GM23248 (cell line): ENCODE results near the gene UNC93A. TPM values are rescaled to one million over a fixed set of nuclear protein-coding genes. Genes with fewer than 3 reads are reported as not detected.

Experiments used
- DNase-seq: peaks from one replicate; pipeline ENCODE4 v3.0.0-alpha.2; 2015
- H2AFZ ChIP-seq: fragments of 200-600 bp; sonication (generic); 2 replicates; pipeline ENCODE4 v1.6.1; 2016; ENCODE audit warnings: antibody characterized with exemption
- H3F3A ChIP-seq: fragments of 200-600 bp; sonication (generic); 2 replicates; pipeline ENCODE4 v1.6.1; 2016; ENCODE audit warnings: mild to moderate bottlenecking, antibody characterized with exemption, mixed run types; ENCODE audit not compliant: insufficient read depth
- H3K27ac ChIP-seq: fragments of 200-600 bp; sonication (generic); 2 replicates; pipeline ENCODE4 v1.5.1; 2016; ENCODE audit warnings: mild to moderate bottlenecking
- H3K27me3 ChIP-seq: fragments of 200-600 bp; sonication (generic); replicated peaks from 2 replicates; pipeline ENCODE4 v1.6.1; 2016; ENCODE audit warnings: mild to moderate bottlenecking; ENCODE audit not compliant: insufficient read depth
- H3K36me3 ChIP-seq: fragments of 200-600 bp; sonication (generic); 2 replicates; pipeline ENCODE4 v1.6.1; 2016; ENCODE audit warnings: low read depth, mild to moderate bottlenecking
- H3K4me1 ChIP-seq: fragments of 200-600 bp; sonication (generic); 2 replicates; pipeline ENCODE4 v1.6.1; 2016; ENCODE audit warnings: mild to moderate bottlenecking; ENCODE audit not compliant: insufficient read depth
- H3K4me2 ChIP-seq: fragments of 200-600 bp; sonication (generic); one replicate; pipeline ENCODE4 v1.6.1; 2016; ENCODE audit warnings: mild to moderate bottlenecking; ENCODE audit not compliant: unreplicated experiment
- H3K4me3 ChIP-seq: fragments of 200-600 bp; sonication (generic); 2 replicates; pipeline ENCODE4 v1.5.1; 2016; ENCODE audit warnings: mild to moderate bottlenecking
- H3K79me2 ChIP-seq: fragments of 200-600 bp; sonication (generic); 2 replicates; pipeline ENCODE4 v1.6.1; 2016; ENCODE audit warnings: mild to moderate bottlenecking; ENCODE audit not compliant: insufficient read depth
- H3K9ac ChIP-seq: fragments of 200-600 bp; sonication (generic); 2 replicates; pipeline ENCODE4 v1.6.1; 2016; ENCODE audit warnings: mild to moderate bottlenecking
- H3K9me2 ChIP-seq: fragments of 200-600 bp; sonication (generic); 2 replicates; pipeline ENCODE4 v1.6.1; 2016; ENCODE audit warnings: mixed run types, mild to moderate bottlenecking, moderate library complexity; ENCODE audit not compliant: insufficient read depth
- H3K9me3 ChIP-seq: fragments of 200-600 bp; sonication (generic); one replicate; pipeline ENCODE4 v1.6.1; 2017; ENCODE audit warnings: low read depth
- H4K20me1 ChIP-seq: fragments of 200-600 bp; sonication (generic); 2 replicates; pipeline ENCODE4 v1.6.0; 2016; ENCODE audit not compliant: insufficient read depth
- EZH2 ChIP-seq: fragments of 200-600 bp; sonication (generic); IDR thresholded peaks from 2 replicates; pipeline ENCODE4 v1.6.1; 2018; ENCODE audit warnings: antibody characterized with exemption, mild to moderate bottlenecking; ENCODE audit not compliant: insufficient read depth, poor library complexity, severe bottlenecking
- EZH2phosphoT487 ChIP-seq: fragments of 200-600 bp; sonication (generic); IDR thresholded peaks from 2 replicates; pipeline ENCODE4 v1.6.1; 2018; ENCODE audit warnings: antibody characterized with exemption, moderate library complexity, mild to moderate bottlenecking, low read depth; ENCODE audit not compliant: insufficient read depth
- WGBS, 2 experiments: methylation state at CpG; one replicate each; pipeline ENCODE4 v1.1.6; 2015 to 2017; ENCODE audit warnings: low lambda C conversion rate in 2 of 2, low coverage in 1 of 2; ENCODE audit errors: missing lambda C conversion rate in 2 of 2; 5-methylcytosine and 5-hydroxymethylcytosine counted together
- in situ Hi-C: fragments of 300-500 bp; cut with MboI; formaldehyde crosslinking; loops from 2 replicates; pipeline ENCODE4 v1.15.0; 2020
- polyA plus RNA-seq: library from polyadenylated mRNA; unstranded; fragments of >200 nt; fragmentation: Nextera tagmentation; extraction: Ambion mirVana; gene quantifications from 2 replicates; pipeline ENCODE4 v1.2.1, GENCODE V29; 2016
- total RNA-seq: library from RNA; depleted of rRNA; stranded (reverse); fragments of >200 nt; shearing (Covaris generic); gene quantifications from 2 replicates; pipeline ENCODE4 v1.2.3, GENCODE V29; 2014

UNC93A gene
- total and polyA plus RNA-seq, 2 experiments from 2014 or later: not detected

- H3K4me1 ChIP-seq: no peaks in the 10 kb centered on the region
- TF ChIP-seq EZH2 (no peak), EZH2phosphoT487 (no peak)
- in situ Hi-C loops: no loop called here
- no peak overlapping the region for H3K9ac ChIP-seq
- H3F3A ChIP-seq: no peaks in the 10 kb centered on the region
- no peaks in the 10 kb centered on the region for H3K27me3 ChIP-seq
- no peaks in the 10 kb centered on the region for H3K79me2 ChIP-seq
- H3K36me3 ChIP-seq: no peaks in the 10 kb centered on the region
- WGBS, 2 experiments: 41 to 42% methylated on average over 6 of the region's 6 CpGs
- no peak for DNase-seq
- H3K9me2 ChIP-seq: no peaks in the 10 kb centered on the region
- H3K9me3 ChIP-seq: no peaks in the 10 kb centered on the region
- H2AFZ ChIP-seq: no peak overlapping the region
- no peak overlapping the region for H3K27ac ChIP-seq
- no peaks in the 10 kb centered on the region for H4K20me1 ChIP-seq
- H3K4me2 ChIP-seq: no peak overlapping the region
- H3K4me3 ChIP-seq: no peak overlapping the region
Observed at GRCh38 chr6:167292301-167293087, 1.4 kb downstream of the UNC93A start.

- H3K9ac ChIP-seq: no peak overlapping the region
- in situ Hi-C loops: no loop called here
- H3K9me3 ChIP-seq: no peaks in the 10 kb centered on the region
- DNase-seq: no peak
- no peak overlapping the region for H3K27ac ChIP-seq
- H3K4me1 ChIP-seq: no peaks in the 10 kb centered on the region
- WGBS, 2 experiments: 43 to 48% methylated on average over 9 to 10 of the region's 10 CpGs
- no peak overlapping the region for H2AFZ ChIP-seq
- H4K20me1 ChIP-seq: no peaks in the 10 kb centered on the region
- no peak overlapping the region for H3K4me2 ChIP-seq
- no peak overlapping the region for H3K4me3 ChIP-seq
- no peaks in the 10 kb centered on the region for H3K27me3 ChIP-seq
- H3K79me2 ChIP-seq: no peaks in the 10 kb centered on the region
- no peaks in the 10 kb centered on the region for H3K9me2 ChIP-seq
- H3K36me3 ChIP-seq: no peaks in the 10 kb centered on the region
- no peaks in the 10 kb centered on the region for H3F3A ChIP-seq
- TF ChIP-seq EZH2: no peak
- no peak for TF ChIP-seq EZH2phosphoT487
Observed at GRCh38 chr6:167293088-167293589, 2.0 kb downstream of the UNC93A start.

- no peaks in the 10 kb centered on the region for H3K9me3 ChIP-seq
- TF ChIP-seq EZH2phosphoT487: no peak
- no peak for TF ChIP-seq EZH2
Observed at GRCh38 chr6:167293590-167294091, 2.5 kb downstream of the UNC93A start.

GRCh38 chr6:167294241-167294640 lies 3.1 kb downstream of the UNC93A start:
- no peaks in the 10 kb centered on the region for H4K20me1 ChIP-seq
- no peak overlapping the region for H3K9ac ChIP-seq
- H3K79me2 ChIP-seq: no peaks in the 10 kb centered on the region
- H3K27ac ChIP-seq: no peak overlapping the region
- no peaks in the 10 kb centered on the region for H3K9me2 ChIP-seq
- no peak for TF ChIP-seq EZH2phosphoT487
- no peak for TF ChIP-seq EZH2
- H3K27me3 ChIP-seq: no peaks in the 10 kb centered on the region
- no peak for DNase-seq
- in situ Hi-C loops: no loop called here
- WGBS, 2 experiments: 58 to 61% methylated on average over 9 to 12 of the region's 12 CpGs
- H3K4me3 ChIP-seq: no peak overlapping the region
- H3K4me1 ChIP-seq: no peaks in the 10 kb centered on the region
- H3K36me3 ChIP-seq: no peaks in the 10 kb centered on the region
- H3K9me3 ChIP-seq: no peaks in the 10 kb centered on the region
- H3K4me2 ChIP-seq: no peak overlapping the region
- H2AFZ ChIP-seq: no peak overlapping the region
- H3F3A ChIP-seq: no peaks in the 10 kb centered on the region

More at GRCh38 chr6:167293590-167294091, 2.5 kb downstream of the UNC93A start:
- H3F3A ChIP-seq: no peaks in the 10 kb centered on the region
- 58 to 61% methylated on average over 13 of the region's 13 CpGs for WGBS, 2 experiments
- H3K4me2 ChIP-seq: no peak overlapping the region
- H3K36me3 ChIP-seq: no peaks in the 10 kb centered on the region
- no peaks in the 10 kb centered on the region for H3K9me2 ChIP-seq
- in situ Hi-C loops: no loop called here
- H3K9ac ChIP-seq: no peak overlapping the region
- no peaks in the 10 kb centered on the region for H3K79me2 ChIP-seq
- H2AFZ ChIP-seq: no peak overlapping the region
- no peak overlapping the region for H3K4me3 ChIP-seq
- no peaks in the 10 kb centered on the region for H4K20me1 ChIP-seq
- H3K27ac ChIP-seq: no peak overlapping the region
- H3K27me3 ChIP-seq: no peaks in the 10 kb centered on the region
- no peaks in the 10 kb centered on the region for H3K4me1 ChIP-seq
- DNase-seq: no peak
